Fibroblast of lung (primary cell): ENCODE measurements around the gene MSANTD2. TPM values are rescaled to one million over a fixed set of nuclear protein-coding genes. Genes with fewer than 3 reads are reported as not detected.

Source experiments
- DNase-seq, 2 donors: peaks; one replicate each; pipeline versions ENCODE4 v3.0.0 to v3.0.0-alpha.2; 2010; ENCODE audit warnings: low read depth in 2 of 2
- H2AFZ ChIP-seq: 2 replicates; pipeline ENCODE4 v1.5.1; 2012; ENCODE audit warnings: low read length, control low read depth, inconsistent platforms
- H3K27ac ChIP-seq: 2 replicates; pipeline ENCODE4 v1.5.1; 2011; ENCODE audit warnings: low read length, control low read depth; ENCODE audit not compliant: insufficient read depth
- H3K27me3 ChIP-seq: 2 replicates; pipeline ENCODE4 v1.5.1; 2011; ENCODE audit warnings: mild to moderate bottlenecking, low read length; ENCODE audit not compliant: control insufficient read depth, insufficient read depth
- H3K36me3 ChIP-seq: 2 replicates; pipeline ENCODE4 v1.5.1; 2011; ENCODE audit warnings: low read length; ENCODE audit not compliant: control insufficient read depth, insufficient read depth
- H3K4me1 ChIP-seq: 2 replicates; pipeline ENCODE4 v1.5.1; 2011; ENCODE audit warnings: low read length; ENCODE audit not compliant: control insufficient read depth, insufficient read depth; ENCODE audit errors: extremely low read depth
- H3K4me2 ChIP-seq: 2 replicates; pipeline ENCODE4 v1.5.1; 2011; ENCODE audit warnings: low read length, control low read depth; ENCODE audit not compliant: insufficient read depth; ENCODE audit errors: extremely low read depth
- H3K4me3 ChIP-seq, 4 experiments: fragments of 200-600 bp in 1 of 4; sonication (generic) in 1 of 4; replicated peaks in 1 of 4; 2 replicates each; pipeline ENCODE4 v1.5.1; 2011 to 2016; ENCODE audit warnings: low read length in 4 of 4, low read depth in 3 of 4, mild to moderate bottlenecking in 3 of 4, control low read depth in 2 of 4, inconsistent platforms in 1 of 4, mixed read lengths in 1 of 4; ENCODE audit not compliant: insufficient read depth in 1 of 4; ENCODE audit errors: control extremely low read depth in 1 of 4
- H3K79me2 ChIP-seq: 2 replicates; pipeline ENCODE4 v1.5.1; 2012; ENCODE audit warnings: mild to moderate bottlenecking, low read length, inconsistent platforms; ENCODE audit not compliant: control insufficient read depth, insufficient read depth
- H3K9ac ChIP-seq: 2 replicates; pipeline ENCODE4 v1.5.1; 2011; ENCODE audit warnings: mild to moderate bottlenecking, low read length, control low read depth; ENCODE audit not compliant: insufficient read depth
- H3K9me3 ChIP-seq: 2 replicates; pipeline ENCODE4 v1.5.1; 2012; ENCODE audit warnings: low read depth, low read length; ENCODE audit not compliant: control insufficient read depth, insufficient read depth
- H4K20me1 ChIP-seq: 2 replicates; pipeline ENCODE4 v1.5.1; 2011; ENCODE audit warnings: low read length; ENCODE audit not compliant: control insufficient read depth, insufficient read depth; ENCODE audit errors: extremely low read depth
- EZH2 ChIP-seq: IDR thresholded peaks from 2 replicates; pipeline ENCODE4 v1.5.1; 2012; ENCODE audit warnings: low read length, control low read depth, mild to moderate bottlenecking; ENCODE audit errors: missing control alignments
- polyA plus RNA-seq, 2 donors: library from polyadenylated mRNA; depleted of rRNA in 1 of 2; stranded (reverse) in 1 of 2; unstranded in 1 of 2; fragments of >200 nt; gene quantifications; 2 replicates each; pipeline ENCODE4 v1.2.1, GENCODE V29; 2011 to 2012; ENCODE audit warnings: missing spikeins in 1 of 2
- total RNA-seq: library from RNA; depleted of rRNA; stranded (reverse); fragments of >200 nt; gene quantifications from 2 replicates; pipeline ENCODE4 v1.2.1, GENCODE V29; 2014
- TF ChIP-seq, protein P1 (sequence below), 2 donors: IDR thresholded peaks in 1 of 2; conservative IDR thresholded peaks in 1 of 2; 1 replicate in 1 of 2; 2 replicates in 1 of 2; pipeline ENCODE4 v1.5.1; 2011 to 2012; ENCODE audit warnings: low read length in 2 of 2, control low read depth in 1 of 2, inconsistent platforms in 1 of 2, low read depth in 1 of 2, mild to moderate bottlenecking in 1 of 2

Gene MSANTD2
- total and polyA plus RNA-seq, 2 donors (not counting 1 experiment from before 2014, with no cell fraction given) = 6.3 to 6.6 TPM

- no peaks in the 10 kb centered on the region for H3K27me3 ChIP-seq
- H4K20me1 ChIP-seq = no peaks in the 10 kb centered on the region
- no peaks in the 10 kb centered on the region for H3K36me3 ChIP-seq
- H3K79me2 ChIP-seq = peaks cover 3% of the 10 kb centered on the region
- no peak overlapping the region for H3K9ac ChIP-seq
- DNase-seq = no peak
- H3K4me1 ChIP-seq = peaks cover 11% of the 10 kb centered on the region
- no peak overlapping the region for H3K27ac ChIP-seq
- H3K4me2 ChIP-seq = no peak overlapping the region
- H2AFZ ChIP-seq = no peak overlapping the region
- no peaks in the 10 kb centered on the region for H3K9me3 ChIP-seq
- TF ChIP-seq, protein P1, sequence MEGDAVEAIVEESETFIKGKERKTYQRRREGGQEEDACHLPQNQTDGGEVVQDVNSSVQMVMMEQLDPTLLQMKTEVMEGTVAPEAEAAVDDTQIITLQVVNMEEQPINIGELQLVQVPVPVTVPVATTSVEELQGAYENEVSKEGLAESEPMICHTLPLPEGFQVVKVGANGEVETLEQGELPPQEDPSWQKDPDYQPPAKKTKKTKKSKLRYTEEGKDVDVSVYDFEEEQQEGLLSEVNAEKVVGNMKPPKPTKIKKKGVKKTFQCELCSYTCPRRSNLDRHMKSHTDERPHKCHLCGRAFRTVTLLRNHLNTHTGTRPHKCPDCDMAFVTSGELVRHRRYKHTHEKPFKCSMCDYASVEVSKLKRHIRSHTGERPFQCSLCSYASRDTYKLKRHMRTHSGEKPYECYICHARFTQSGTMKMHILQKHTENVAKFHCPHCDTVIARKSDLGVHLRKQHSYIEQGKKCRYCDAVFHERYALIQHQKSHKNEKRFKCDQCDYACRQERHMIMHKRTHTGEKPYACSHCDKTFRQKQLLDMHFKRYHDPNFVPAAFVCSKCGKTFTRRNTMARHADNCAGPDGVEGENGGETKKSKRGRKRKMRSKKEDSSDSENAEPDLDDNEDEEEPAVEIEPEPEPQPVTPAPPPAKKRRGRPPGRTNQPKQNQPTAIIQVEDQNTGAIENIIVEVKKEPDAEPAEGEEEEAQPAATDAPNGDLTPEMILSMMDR (conservative IDR thresholded peaks at IDR 0.05 in 1 of 2, IDR thresholded peaks at IDR 0.05 in 1 of 2; ENCODE audit: low read depth in 1 of 2, low read length in 2 of 2) = no peak
- TF ChIP-seq EZH2 = no peak
- no peak overlapping the region for H3K4me3 ChIP-seq
Measured at GRCh38 chr11:124804884-124805283, 4.7 kb upstream of the MSANTD2 start.

DNA sequence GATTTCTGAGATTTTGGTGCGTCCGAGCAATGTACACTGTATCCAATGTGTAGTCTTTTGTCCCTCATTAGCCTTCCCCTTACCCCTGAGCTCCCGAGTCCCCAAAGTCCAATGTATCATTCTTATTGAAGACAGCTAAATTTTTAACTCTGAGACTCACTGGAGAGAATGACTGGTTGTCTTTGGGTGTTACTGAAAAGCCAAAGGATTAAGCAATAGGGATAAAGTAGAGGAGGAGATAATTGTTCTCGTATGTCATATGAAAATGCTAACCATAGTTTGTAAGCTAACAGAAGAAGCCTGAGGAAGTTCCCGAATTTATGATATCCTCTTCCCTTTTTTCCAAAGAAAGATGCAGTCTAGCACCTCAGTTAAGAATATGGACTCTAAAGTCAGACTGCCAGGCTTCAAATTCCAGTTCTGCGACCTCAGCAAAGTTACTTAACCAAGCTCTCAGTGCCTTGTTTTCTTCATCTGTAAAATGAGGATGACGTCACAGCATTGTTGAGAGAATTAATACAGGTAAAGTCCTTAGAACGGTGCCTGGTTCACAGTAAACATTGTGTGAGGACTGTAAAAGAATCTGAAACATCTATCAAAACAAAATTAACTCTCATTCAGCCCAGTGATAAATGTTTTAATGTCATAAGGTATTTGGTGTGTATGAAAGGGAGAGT is 1.6 kb upstream of the MSANTD2 start:
- Histone ChIP-seq H3K27ac (no peak overlapping the region), H3K4me3 (peak overlapping the region in 3 of 4 experiments; percentile 60 to 94 (median 88)), H3K27me3 (no peaks in the 10 kb centered on the region), H3K9me3 (no peaks in the 10 kb centered on the region), H3K9ac (no peak overlapping the region), H3K79me2 (peaks cover 34% of the 10 kb centered on the region), H3K4me2 (peak overlapping the region; percentile 73), H3K4me1 (peaks cover 11% of the 10 kb centered on the region), H2AFZ (no peak overlapping the region), H3K36me3 (no peaks in the 10 kb centered on the region), H4K20me1 (no peaks in the 10 kb centered on the region)
- TF ChIP-seq EZH2 = no peak
- TF ChIP-seq, protein P1 (conservative IDR thresholded peaks at IDR 0.05 in 1 of 2, IDR thresholded peaks at IDR 0.05 in 1 of 2; ENCODE audit: low read depth in 1 of 2, low read length in 2 of 2) = no peak
- peak in 1 of 2 donors; percentile 30 for DNase-seq

DNA sequence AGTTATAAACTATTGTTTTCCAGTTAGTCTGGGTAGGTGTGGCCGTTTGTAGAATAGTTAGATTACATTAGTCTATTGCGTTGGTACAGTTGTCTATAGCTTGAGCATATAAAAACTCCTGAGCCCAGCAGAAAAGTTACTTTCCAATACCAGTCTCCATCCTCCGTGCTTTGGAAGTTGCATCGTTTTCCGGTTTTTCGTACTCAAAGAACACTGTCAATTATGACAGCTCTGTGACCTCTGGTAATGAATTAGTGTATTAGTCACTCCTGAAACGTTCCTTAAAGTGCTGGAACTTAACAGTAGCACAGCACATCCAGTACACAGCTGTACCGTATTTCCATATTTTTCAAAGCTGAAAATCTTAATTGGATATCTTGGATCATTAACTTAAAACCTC is 808 bp upstream of the MSANTD2 start:
- H3K79me2 ChIP-seq = peaks cover 41% of the 10 kb centered on the region
- no peaks in the 10 kb centered on the region for H3K9me3 ChIP-seq
- H2AFZ ChIP-seq = peak overlapping the region; percentile 34
- no peak overlapping the region for H3K9ac ChIP-seq
- H3K4me2 ChIP-seq = peak overlapping the region; percentile 73
- no peaks in the 10 kb centered on the region for H4K20me1 ChIP-seq
- TF ChIP-seq, protein P1 (conservative IDR thresholded peaks at IDR 0.05 in 1 of 2, IDR thresholded peaks at IDR 0.05 in 1 of 2; ENCODE audit: low read depth in 1 of 2, low read length in 2 of 2) = no peak
- no peak for TF ChIP-seq EZH2
- H3K27me3 ChIP-seq = no peaks in the 10 kb centered on the region
- peak overlapping the region; percentile 99 for H3K27ac ChIP-seq
- peak; percentile 59 to 66 for DNase-seq
- H3K36me3 ChIP-seq = no peaks in the 10 kb centered on the region
- peak overlapping the region; percentile 60 to 94 (median 89) for H3K4me3 ChIP-seq
- H3K4me1 ChIP-seq = peaks cover 11% of the 10 kb centered on the region
